HG02885 (cell line): Measurements from ENCODE around the gene AMMECR1L.
"Not testable (repeated sequence)": the region's sequence is repeated elsewhere in the genome, so short reads cannot be mapped to it uniquely, and the experiment has no call there.

Experiments used
- ATAC-seq: cut with Tn5 transposase; IDR thresholded peaks from one replicate; pipeline ENCODE4 v1.9.1; 2021; ENCODE audit warnings: mild to moderate bottlenecking; ENCODE audit not compliant: unreplicated experiment, poor library complexity

AMMECR1L gene

GRCh38 chr2:127844973-127845372, 40.8 kb downstream of the AMMECR1L start:
- ATAC-seq, result no peak

GRCh38 chr2:127843677-127844076, 42.1 kb downstream of the AMMECR1L start:
- no peak for ATAC-seq

DNA sequence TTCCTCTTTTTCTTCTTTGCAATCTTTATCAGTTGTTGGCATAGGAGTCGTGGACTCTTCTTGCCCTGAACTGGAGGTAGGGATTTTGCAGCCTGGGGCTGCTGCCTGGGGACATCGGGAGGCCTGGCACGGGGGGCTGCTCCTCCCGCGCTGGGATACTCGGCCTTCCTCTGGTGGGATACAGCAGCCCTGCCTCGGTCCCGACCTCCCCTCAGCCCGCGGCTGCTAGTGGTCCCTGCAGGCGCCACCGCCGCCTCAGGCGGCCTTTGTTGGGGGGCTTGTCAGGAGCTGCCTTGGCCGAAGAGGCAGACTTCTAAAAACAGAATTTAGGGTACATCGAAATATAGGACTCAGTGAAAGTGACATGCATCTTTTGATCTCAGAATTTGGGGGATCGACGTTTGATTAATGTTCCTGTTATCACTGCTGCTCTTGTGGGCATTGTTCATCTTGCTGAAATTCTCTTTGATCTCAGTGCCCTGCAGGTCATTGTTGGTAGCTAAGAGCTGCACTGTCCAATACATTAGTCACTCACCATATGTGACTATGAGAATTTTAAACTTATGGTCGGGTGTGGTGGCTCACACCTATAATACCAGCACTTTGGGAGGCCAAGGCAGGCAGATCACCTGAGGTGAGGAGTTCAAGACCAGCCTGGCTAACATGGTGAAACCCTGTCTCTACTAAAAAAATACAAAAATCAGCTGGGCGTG, 44.1 kb downstream of the AMMECR1L start:
- ATAC-seq, result no peak

- no peak for ATAC-seq
These were observed 44.9 kb downstream of the AMMECR1L start for GRCh38 chr2:127840893-127841292.

GRCh38 chr2:127834951-127835350, 50.8 kb downstream of the AMMECR1L start:
- ATAC-seq, result no peak

- peak; percentile 97 for ATAC-seq
These were observed 55.9 kb downstream of the AMMECR1L start for GRCh38 chr2:127829845-127830246.

- ATAC-seq, result not testable (repeated sequence)
These were observed 59.0 kb downstream of the AMMECR1L start for GRCh38 chr2:127826708-127827107.

DNA sequence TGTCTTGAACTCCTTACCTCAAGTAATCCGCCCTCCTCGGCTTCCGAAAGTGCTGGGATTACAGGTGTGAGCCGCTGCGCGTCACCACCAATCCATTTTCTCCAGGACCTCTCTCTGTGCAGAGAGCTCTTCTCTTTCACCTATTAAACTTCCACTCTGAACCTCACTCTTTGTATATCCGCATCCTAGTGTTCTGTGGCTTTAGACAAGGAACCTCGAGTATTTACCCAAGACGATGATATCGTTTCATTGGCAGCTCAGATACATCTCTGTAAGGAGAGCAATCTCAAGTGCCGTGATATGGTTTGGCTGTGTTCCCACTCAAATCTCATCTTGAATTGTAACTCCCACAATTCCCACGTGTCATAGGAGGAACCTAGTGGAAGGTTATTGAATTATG, 59.7 kb downstream of the AMMECR1L start:
- ATAC-seq, result no peak

- no peak for ATAC-seq
These were observed 65.6 kb downstream of the AMMECR1L start for GRCh38 chr2:127820080-127820668.

DNA sequence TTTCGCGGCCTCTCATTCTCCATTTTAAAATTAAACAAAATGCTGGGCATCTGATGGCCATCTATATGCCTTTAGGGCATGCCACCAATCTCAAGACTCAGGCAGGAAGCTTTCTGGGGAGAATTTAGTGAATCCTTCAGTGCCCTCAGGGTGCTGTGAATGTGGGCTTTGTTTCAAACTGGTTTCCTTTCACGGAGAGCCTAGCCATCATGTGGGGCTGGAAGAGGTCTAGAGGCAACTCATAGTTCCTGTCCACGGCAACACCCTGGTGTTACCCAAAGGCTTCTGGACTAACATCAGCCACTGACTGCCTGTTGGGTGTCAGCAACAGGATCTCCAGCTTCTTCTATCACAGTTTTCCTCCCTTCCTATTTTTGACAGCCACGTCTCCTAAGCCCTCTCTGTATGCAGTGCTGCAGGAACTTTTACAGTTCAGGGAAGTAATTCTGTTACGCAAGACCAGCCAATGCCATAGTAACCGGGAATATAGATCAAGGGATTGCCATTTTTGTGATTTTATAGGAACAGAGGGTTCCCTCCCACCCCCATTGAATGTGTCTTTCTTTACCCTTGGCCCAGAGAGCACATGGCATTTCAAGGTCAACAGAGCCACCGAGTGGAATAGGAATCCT, 66.8 kb downstream of the AMMECR1L start:
- ATAC-seq, result no peak

DNA sequence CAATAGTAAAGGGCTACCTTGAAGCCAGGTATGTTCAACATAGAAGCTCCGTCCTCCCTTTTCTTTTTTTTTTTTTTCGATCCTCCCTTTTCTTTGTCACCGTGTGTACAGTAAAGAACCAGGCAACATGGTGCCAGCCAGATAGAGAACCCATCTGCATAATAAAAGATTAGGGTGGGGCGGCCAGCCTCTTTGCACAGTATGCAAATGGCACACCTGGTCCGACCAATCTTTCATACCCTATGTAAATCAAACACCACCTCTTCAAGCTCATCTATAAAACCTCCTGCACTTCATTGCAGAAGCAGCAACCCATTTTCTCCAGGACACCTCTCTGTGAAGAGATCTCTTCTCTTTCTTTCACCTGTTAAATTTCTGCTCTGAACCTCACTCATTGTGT, 67.5 kb downstream of the AMMECR1L start:
- ATAC-seq, result no peak

DNA sequence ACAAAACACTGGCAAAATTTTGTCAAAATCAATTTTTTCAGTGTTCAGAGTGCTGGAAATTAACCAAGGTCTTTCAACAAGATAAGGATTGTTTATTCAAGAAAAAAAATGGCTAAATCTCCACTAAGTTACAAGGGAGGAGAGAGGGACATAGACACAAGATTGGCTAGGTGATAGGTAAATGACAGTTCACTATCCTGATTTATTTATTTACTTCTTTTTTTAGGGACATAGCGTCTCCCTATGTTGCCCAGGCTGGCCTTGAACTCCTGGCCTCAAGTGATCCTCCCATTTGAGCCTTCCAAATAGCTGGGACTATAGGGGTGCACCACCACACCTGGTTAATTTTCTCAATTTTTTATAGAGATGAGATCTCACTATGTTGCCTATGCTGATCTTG, 71.1 kb downstream of the AMMECR1L start:
- ATAC-seq, result no peak

GRCh38 chr2:127812441-127812840, 73.3 kb downstream of the AMMECR1L start:
- not testable (repeated sequence) for ATAC-seq
